Karpas-422 (cell line): ENCODE data around the gene CPAMD8. TPM values are rescaled to one million over a fixed set of nuclear protein-coding genes. Genes with fewer than 3 reads are reported as not detected.

Experiments
- DNase-seq: peaks from one replicate; pipeline ENCODE4 v3.0.0-alpha.2; 2015
- H2AFZ ChIP-seq: fragments of 200-600 bp; sonication (generic); 2 replicates; pipeline ENCODE4 v1.6.1; 2014; ENCODE audit warnings: antibody characterized with exemption, low read length, mixed read lengths
- H3K27ac ChIP-seq: fragments of 200-600 bp; sonication (generic); 2 replicates; pipeline ENCODE4 v1.5.1; 2014; ENCODE audit warnings: mild to moderate bottlenecking, low read length, moderate library complexity
- H3K27me3 ChIP-seq: fragments of 200-600 bp; sonication (generic); 2 replicates; pipeline ENCODE4 v1.6.1; 2014; ENCODE audit warnings: low read length, mixed read lengths
- H3K36me3 ChIP-seq: fragments of 200-600 bp; sonication (generic); 2 replicates; pipeline ENCODE4 v1.6.1; 2014; ENCODE audit warnings: low read length, mixed read lengths; ENCODE audit not compliant: insufficient read depth
- H3K4me1 ChIP-seq: fragments of 200-600 bp; sonication (generic); 2 replicates; pipeline ENCODE4 v1.6.1; 2014; ENCODE audit warnings: mild to moderate bottlenecking, low read length, mixed read lengths
- H3K4me2 ChIP-seq: fragments of 200-600 bp; sonication (generic); 2 replicates; pipeline ENCODE4 v1.6.1; 2014; ENCODE audit warnings: low read length, low read depth, mild to moderate bottlenecking; ENCODE audit not compliant: poor library complexity, severe bottlenecking
- H3K4me3 ChIP-seq: fragments of 200-600 bp; sonication (generic); 2 replicates; pipeline ENCODE4 v1.5.1; 2014; ENCODE audit warnings: mild to moderate bottlenecking, antibody characterized with exemption, low read length, mixed read lengths
- H3K79me2 ChIP-seq: fragments of 200-600 bp; sonication (generic); 2 replicates; pipeline ENCODE4 v1.6.1; 2014; ENCODE audit warnings: mild to moderate bottlenecking, low read length, mixed read lengths
- H3K9ac ChIP-seq: fragments of 200-600 bp; sonication (generic); 2 replicates; pipeline ENCODE4 v1.6.0; 2014; ENCODE audit warnings: low read length
- H3K9me2 ChIP-seq: fragments of 200-600 bp; sonication (generic), shearing (Covaris generic); replicated peaks from 2 replicates; pipeline ENCODE4 v1.6.0; 2014; ENCODE audit warnings: mild to moderate bottlenecking, low read length, moderate library complexity; ENCODE audit not compliant: insufficient read depth
- H3K9me3 ChIP-seq: fragments of 300-700, 200-600 bp; sonication (generic); 2 replicates; pipeline ENCODE4 v1.6.1; 2014; ENCODE audit warnings: low read length, mixed read lengths
- H4K20me1 ChIP-seq: fragments of 200-600 bp; sonication (generic); 2 replicates; pipeline ENCODE4 v1.6.1; 2014; ENCODE audit warnings: mild to moderate bottlenecking, antibody characterized with exemption, low read length, low read depth; ENCODE audit not compliant: insufficient read depth
- total RNA-seq: library from RNA; depleted of rRNA; stranded (reverse); fragments of >200 nt; shearing (Covaris generic); gene quantifications from 2 replicates; pipeline ENCODE4 v1.2.3, GENCODE V29; 2014; ENCODE audit warnings: low replicate concordance; rRNA removed

The CPAMD8 gene
- total RNA-seq: not detected in 2 replicates

DNA sequence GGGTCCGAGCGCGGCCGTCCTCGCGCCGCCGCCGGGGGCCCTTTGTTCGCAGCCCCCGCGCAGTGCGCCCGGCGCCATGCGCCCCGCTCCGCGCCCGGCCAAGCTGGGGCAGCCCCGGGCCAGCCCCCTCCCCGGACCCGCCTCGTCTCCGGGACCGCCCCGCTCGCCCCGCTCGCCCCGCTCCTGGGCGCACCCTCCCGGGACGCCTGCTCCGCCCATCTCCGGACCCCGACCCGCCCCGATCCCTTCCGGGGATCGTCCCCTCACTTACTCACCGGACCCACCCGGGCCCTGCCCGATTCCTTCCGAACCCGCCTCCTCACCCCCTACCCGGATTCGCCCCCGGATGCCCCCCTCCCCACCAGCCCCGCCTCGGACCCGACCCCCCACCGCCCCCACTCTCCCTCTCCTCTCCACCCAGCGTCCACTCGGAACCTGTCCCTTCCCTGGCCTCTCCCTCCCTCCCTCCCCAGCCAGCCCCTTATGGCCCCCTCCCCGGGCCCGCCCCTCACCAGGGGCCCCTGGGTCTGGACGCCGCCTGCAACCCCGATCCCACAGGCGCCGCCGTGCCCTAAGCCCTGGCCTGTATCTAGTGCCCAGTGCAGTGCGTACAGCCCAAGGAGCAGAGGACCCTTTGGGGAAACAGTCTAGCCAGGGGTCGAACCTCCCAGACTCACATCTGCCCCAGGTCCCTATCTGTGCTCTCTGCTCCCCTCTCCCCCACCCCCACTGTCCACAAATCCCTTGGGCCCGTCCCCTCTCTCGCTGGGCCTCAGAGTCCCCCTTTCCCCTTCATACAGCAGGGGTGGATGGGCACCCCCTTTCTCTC, at the start of gene CPAMD8:
TSS of gene CPAMD8 (minus strand) at position 105 of the 829 bp plus-strand sequence. CDS start 168 bp downstream, outside the sequence.
- DNase-seq: no peak
- H3K4me3 ChIP-seq: no peak within 1 kb of the TSS

DNA sequence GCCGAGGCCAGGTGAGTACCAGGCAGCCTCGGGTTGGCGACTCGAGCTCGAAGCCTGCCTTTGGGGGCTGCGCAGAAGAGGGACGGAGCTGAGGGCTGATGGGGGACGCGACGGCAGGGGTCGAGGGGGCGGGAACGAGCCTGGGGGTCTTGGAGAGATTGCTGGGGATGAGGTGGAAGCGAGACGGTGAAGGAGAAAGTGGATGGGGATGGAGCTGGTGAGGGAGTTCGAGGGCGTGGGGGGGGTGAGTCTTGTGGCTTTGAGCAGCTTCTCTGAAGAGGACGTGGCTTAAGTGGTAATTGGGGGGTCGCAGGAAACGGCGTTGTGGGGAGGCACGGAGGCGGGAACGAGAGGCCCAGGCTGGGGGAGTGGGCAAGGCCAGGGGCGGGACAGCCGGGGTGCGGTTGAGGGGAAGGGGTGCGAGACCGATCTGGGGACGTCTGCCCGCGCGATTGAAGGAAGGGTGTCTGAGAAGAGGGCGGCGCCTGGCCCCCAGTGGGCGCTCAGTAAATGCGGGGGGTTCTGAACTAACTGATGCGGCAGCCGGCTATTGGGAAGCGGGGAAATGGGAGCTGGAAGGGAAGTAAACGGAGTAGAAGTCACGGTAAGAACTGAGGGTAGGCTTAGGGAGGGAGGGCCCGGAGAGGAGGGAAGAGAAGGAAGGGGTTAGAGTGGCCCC, 49.4 kb upstream of the CPAMD8 start:
- Histone ChIP-seq H3K4me3 (peak overlapping the region; percentile 93), H3K4me1 (peaks cover 54% of the 10 kb centered on the region)

More for the DNA sequence above, at the start of gene CPAMD8:
- Histone ChIP-seq H3K4me2 (no peak within 1 kb of the TSS), H3K9me2 (no peaks in the 10 kb centered on the region), H3K4me1 (no peaks in the 10 kb centered on the region), H3K9ac (no peak within 1 kb of the TSS), H4K20me1 (no peaks in the 10 kb centered on the region), H3K79me2 (no peaks in the 10 kb centered on the region), H2AFZ (no peak within 1 kb of the TSS), H3K27me3 (no peaks in the 10 kb centered on the region), H3K9me3 (no peaks in the 10 kb centered on the region; the same call in 1 of the 2 replicates), H3K27ac (no peak within 1 kb of the TSS), H3K36me3 (no peaks in the 10 kb centered on the region)

DNA sequence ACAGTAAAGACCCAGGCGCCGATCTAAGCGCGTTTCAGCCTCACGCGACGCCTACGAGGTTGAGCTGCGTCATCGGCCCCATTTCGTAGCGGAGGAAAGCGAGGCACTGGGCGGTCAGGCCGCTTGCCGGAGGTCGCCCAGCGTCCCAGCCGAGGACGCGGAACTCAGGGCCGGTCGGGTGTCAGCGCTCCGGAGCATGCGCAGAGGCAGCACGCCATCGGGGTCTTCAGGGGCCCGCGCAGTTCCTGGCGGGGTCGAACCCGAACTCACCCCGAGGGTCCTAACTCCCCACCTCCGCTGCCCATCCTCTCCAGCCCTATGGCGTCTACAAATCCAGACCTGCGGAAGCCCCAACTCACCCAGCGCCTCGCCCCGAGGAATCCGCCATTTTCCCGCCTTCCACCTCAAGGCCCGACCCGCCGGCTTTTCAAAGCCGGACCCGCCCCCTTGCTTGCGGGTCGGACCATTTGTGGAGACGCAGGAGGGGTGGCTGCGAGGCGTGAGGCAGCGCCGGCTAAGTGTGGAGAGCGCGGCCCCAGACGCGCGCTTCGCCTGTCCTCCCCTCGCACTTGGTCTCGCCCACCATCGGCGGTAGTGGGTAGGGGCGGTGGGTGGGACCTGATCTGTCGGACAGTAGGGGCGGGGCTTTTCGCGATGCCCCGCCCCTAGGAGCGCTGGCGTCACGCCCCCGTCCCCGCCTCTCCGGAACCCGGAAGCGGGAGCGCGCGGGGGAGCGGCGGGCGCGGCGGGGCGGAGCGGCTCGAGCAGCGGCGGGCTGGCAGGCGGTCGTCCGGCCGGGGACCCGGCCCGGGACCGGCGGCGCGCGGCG, 48.6 kb upstream of the CPAMD8 start, which contains the start of the genes HAUS8 and MYO9B:
TSS of gene HAUS8 (minus strand) at position 418 of the 829 bp plus-strand sequence. CDS start at position 388, 30 bp downstream.
TSS of gene MYO9B (plus strand) at position 743 of the 829 bp plus-strand sequence. CDS start 25,941 bp downstream, outside the sequence.
- Histone ChIP-seq H3K4me1 (peaks cover 54% of the 10 kb centered on the region), H3K4me3 (peak within 1 kb of the TSS; percentile 95), H4K20me1 (peaks cover 57% of the 10 kb centered on the region)

More for the DNA sequence above, 49.4 kb upstream of the CPAMD8 start:
- H3K9me2 ChIP-seq: no peaks in the 10 kb centered on the region
- H3K79me2 ChIP-seq: peaks cover 91% of the 10 kb centered on the region
- peak overlapping the region; percentile 77 for H3K27ac ChIP-seq
- no peak overlapping the region for H2AFZ ChIP-seq
- H3K27me3 ChIP-seq: no peaks in the 10 kb centered on the region
- H3K9ac ChIP-seq: peak overlapping the region; percentile 99
- H3K36me3 ChIP-seq: peaks cover 31% of the 10 kb centered on the region
- H3K4me2 ChIP-seq: peak overlapping the region; percentile 81
- H3K9me3 ChIP-seq: no peaks in the 10 kb centered on the region
- H4K20me1 ChIP-seq: peaks cover 62% of the 10 kb centered on the region
- peak; percentile 77 for DNase-seq

GRCh38 chr19:17074634-17075034, 48.0 kb upstream of the CPAMD8 start:
- Histone ChIP-seq H3K27ac (peak overlapping the region; percentile 89), H3K79me2 (peaks cover 87% of the 10 kb centered on the region), H3K27me3 (no peaks in the 10 kb centered on the region), H4K20me1 (peaks cover 56% of the 10 kb centered on the region), H3K9ac (peak overlapping the region; percentile 88), H3K9me2 (no peaks in the 10 kb centered on the region), H2AFZ (0 out of 2 replicates have a peak overlapping the region, but pooled peaks have one; percentile 16), H3K4me2 (peak overlapping the region; percentile 88), H3K4me1 (peaks cover 54% of the 10 kb centered on the region), H3K9me3 (no peaks in the 10 kb centered on the region), H3K36me3 (peaks cover 34% of the 10 kb centered on the region), H3K4me3 (peak overlapping the region; percentile 95)
- DNase-seq: no peak

More for the DNA sequence above, 48.6 kb upstream of the CPAMD8 start, which contains the start of the genes HAUS8 and MYO9B:
- peak; percentile 100 for DNase-seq
- Histone ChIP-seq H3K27me3 (no peaks in the 10 kb centered on the region), H3K9ac (peak within 1 kb of the TSS; percentile 99), H2AFZ (0 out of 2 replicates have a peak within 1 kb of the TSS, but pooled peaks have one; percentile 16), H3K27ac (peak within 1 kb of the TSS; percentile 89), H3K36me3 (peaks cover 34% of the 10 kb centered on the region), H3K9me2 (no peaks in the 10 kb centered on the region), H3K4me2 (peak within 1 kb of the TSS; percentile 88), H3K9me3 (no peaks in the 10 kb centered on the region), H3K79me2 (peaks cover 87% of the 10 kb centered on the region)

GRCh38 chr19:17073869-17074633, 47.4 kb upstream of the CPAMD8 start:
- H3K27ac ChIP-seq: peak overlapping the region; percentile 89
- peaks cover 50% of the 10 kb centered on the region for H4K20me1 ChIP-seq
- H2AFZ ChIP-seq: no peak overlapping the region
- DNase-seq: peak; percentile 78
- peak overlapping the region; percentile 95 for H3K4me3 ChIP-seq
- no peaks in the 10 kb centered on the region for H3K27me3 ChIP-seq
- peaks cover 49% of the 10 kb centered on the region for H3K4me1 ChIP-seq
- peaks cover 34% of the 10 kb centered on the region for H3K36me3 ChIP-seq
- peak overlapping the region; percentile 88 for H3K4me2 ChIP-seq
- H3K9ac ChIP-seq: peak overlapping the region; percentile 88
- H3K9me2 ChIP-seq: no peaks in the 10 kb centered on the region
- H3K9me3 ChIP-seq: no peaks in the 10 kb centered on the region
- H3K79me2 ChIP-seq: peaks cover 81% of the 10 kb centered on the region

- H2AFZ ChIP-seq: no peak overlapping the region
- peaks cover 35% of the 10 kb centered on the region for H3K36me3 ChIP-seq
- H3K9me3 ChIP-seq: no peaks in the 10 kb centered on the region
- H3K79me2 ChIP-seq: peaks cover 69% of the 10 kb centered on the region
- H4K20me1 ChIP-seq: peaks cover 23% of the 10 kb centered on the region
- no peak for DNase-seq
- H3K4me3 ChIP-seq: no peak overlapping the region
- no peak overlapping the region for H3K27ac ChIP-seq
- H3K9me2 ChIP-seq: no peaks in the 10 kb centered on the region
- H3K27me3 ChIP-seq: no peaks in the 10 kb centered on the region
- no peak overlapping the region for H3K4me2 ChIP-seq
- no peak overlapping the region for H3K9ac ChIP-seq
- peaks cover 38% of the 10 kb centered on the region for H3K4me1 ChIP-seq
Measured at GRCh38 chr19:17070912-17071311, 44.3 kb upstream of the CPAMD8 start.

GRCh38 chr19:17070421-17070820, 43.8 kb upstream of the CPAMD8 start:
- H3K9me2 ChIP-seq: no peaks in the 10 kb centered on the region
- no peaks in the 10 kb centered on the region for H3K27me3 ChIP-seq
- H2AFZ ChIP-seq: no peak overlapping the region
- peaks cover 71% of the 10 kb centered on the region for H3K79me2 ChIP-seq
- no peak for DNase-seq
- peaks cover 38% of the 10 kb centered on the region for H3K4me1 ChIP-seq
- no peak overlapping the region for H3K4me2 ChIP-seq
- H3K4me3 ChIP-seq: no peak overlapping the region
- peaks cover 23% of the 10 kb centered on the region for H4K20me1 ChIP-seq
- no peak overlapping the region for H3K9ac ChIP-seq
- no peak overlapping the region for H3K27ac ChIP-seq
- no peaks in the 10 kb centered on the region for H3K9me3 ChIP-seq
- peaks cover 35% of the 10 kb centered on the region for H3K36me3 ChIP-seq
